HG03103 (cell line): ENCODE results near the gene MBD5.

ENCODE experiments used
- ATAC-seq: cut with Tn5 transposase; IDR thresholded peaks from one replicate; pipeline ENCODE4 v1.9.1; 2021; ENCODE audit warnings: low read depth; ENCODE audit not compliant: unreplicated experiment

MBD5 gene

GRCh38 chr2:148292431-148292830 lies 271.5 kb downstream of the MBD5 start:
- ATAC-seq: no peak

DNA sequence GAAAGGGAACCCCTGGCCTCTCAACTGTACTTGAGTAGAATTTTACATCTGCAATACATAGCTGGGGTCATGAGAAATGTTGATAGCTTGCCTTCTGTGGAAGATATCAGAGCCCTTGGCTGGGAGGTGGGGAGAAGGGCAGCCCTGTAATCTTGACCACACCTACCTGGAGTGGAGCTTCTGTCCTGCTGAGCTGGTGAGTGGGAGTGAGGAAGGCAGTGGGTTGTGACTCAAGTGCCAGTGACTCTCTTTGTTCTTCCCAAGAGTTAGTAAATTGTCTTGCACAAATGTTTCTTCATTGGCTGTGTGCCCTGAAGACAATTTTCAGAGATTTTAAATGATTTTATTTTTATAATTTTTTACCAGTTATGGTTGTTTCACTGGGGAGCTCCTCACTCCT lies 277.3 kb downstream of the MBD5 start:
- no peak for ATAC-seq

DNA sequence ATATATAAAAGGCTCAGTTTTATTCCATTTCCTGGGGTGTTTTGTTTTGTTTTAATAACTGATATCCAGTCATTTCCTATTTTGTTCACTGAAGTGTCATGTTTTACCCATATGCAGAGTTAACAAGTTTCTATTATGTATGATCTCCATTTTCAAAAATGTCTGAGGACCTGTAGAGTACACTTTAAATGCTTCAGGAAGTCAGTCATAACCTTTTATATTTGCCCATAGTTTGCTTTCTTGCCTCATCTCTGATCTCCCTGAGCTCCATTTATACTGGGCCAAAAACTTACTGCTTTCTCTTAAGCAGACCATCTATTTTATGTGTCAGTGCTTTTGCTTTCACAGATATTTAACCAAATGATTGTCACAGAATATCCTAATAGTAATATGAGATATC lies 278.7 kb downstream of the MBD5 start:
- ATAC-seq: no peak

DNA sequence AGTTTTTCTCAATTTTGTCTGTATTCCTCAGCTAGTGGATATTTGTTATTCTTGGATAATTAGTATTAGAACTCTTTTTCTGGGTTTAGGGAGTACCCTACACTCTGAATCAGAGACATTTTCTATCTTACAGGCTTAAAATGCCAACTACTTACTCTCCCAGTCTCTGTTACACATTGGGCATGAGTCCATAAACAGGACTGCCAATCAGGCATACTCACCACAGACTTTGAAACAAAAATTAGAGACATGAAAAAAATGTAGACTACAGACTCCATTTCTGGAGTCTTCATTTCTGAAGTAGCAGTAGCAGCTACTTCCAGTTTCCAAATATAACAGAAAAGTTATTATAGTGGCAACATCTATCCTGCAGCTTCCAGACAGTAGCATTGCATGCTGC lies 279.7 kb downstream of the MBD5 start:
- no peak for ATAC-seq

DNA sequence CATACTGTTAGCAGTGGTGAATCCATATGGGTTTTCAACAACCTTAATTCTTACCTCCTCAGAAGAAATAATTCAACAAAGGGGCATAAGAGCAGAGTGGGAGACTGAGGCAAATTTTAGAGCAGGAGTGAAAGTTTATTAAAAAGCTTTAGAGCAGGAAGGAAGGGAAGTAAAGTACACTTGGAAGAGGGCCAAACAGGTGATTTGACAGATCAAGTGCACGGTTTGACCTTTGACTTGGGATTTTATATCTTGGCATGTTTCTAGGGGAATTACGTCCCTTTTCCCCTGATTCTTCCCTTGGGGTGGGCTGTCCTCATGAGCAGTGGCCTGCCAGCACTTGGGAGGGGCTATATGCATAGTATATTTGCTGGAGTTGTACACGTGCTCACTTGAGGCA lies 280.5 kb downstream of the MBD5 start:
- no peak for ATAC-seq

DNA sequence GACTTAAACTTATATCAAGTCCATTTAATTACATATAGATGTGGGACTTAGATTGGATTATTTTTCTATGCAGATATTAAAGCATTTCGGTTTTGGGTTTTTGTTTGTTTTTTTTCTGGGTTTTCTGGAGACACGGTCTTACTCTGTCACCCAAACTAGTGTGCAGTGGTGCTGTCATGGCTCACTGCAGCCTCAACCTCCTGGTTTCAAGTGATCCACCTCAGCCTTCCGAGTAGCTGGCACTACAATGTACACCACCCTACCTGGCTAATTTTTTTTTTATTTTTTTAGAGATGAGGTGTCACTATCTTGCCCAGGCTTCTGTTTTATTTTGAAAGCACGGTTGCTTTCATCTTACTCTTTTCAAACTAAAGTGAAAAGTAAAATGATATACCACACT lies 281.6 kb downstream of the MBD5 start:
- ATAC-seq: no peak

DNA sequence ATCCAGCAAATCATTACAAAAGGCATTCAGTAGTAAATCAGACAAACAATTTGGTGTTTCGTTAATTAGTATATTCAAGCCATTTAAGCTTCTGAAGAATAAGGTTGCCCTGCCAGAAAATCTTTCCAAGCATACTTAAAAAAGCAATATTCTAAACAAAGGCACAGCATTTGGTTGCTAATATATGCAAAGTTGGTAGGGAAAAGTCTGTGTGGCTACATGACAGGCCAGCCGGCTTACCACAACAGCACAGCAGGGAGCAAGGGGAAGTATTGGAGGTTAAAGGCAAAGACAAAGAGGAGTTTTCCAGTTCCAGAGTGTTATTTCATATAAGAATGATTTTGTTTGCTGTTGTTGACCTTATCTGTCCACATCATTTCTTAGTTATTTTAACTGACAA lies 282.3 kb downstream of the MBD5 start:
- ATAC-seq: no peak

DNA sequence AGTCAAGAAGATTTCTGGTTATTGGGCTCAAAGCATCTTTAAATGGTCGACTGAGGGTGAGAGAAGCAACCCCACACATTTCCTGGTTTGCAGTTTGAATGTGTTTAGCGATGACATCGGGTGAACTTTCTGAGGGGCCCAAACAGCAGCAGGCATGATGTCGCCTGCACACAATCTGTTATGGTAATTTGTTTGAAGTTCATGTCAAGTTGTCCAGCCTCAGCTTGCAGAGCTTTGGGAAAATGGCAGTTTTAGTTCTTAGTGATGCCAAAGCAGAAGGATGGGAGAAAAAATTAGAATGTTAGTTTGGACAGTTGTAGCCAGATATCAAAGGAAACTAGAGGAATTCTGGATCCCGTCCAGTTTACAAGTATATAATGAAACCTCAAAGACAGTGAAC lies 284.6 kb downstream of the MBD5 start:
- no peak for ATAC-seq

DNA sequence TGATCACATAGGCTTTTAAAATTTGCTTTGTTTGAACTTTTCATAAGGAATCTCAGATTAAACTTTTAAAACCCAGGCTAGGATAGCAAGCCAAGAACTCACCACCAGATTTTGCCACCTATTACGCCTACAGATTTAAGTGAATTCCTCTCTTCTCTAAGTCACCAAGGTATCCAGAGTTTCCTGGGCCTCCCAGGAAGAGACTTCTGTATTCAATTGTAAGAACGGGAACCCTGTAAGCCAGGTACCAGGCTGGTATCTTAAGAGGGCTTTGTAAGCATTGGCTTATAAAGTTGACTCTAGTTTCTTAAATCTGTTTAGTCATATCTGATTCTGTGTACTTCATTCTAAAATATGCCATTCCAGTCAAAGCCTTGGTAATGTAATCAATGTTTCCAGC lies 285.1 kb downstream of the MBD5 start:
- no peak for ATAC-seq

DNA sequence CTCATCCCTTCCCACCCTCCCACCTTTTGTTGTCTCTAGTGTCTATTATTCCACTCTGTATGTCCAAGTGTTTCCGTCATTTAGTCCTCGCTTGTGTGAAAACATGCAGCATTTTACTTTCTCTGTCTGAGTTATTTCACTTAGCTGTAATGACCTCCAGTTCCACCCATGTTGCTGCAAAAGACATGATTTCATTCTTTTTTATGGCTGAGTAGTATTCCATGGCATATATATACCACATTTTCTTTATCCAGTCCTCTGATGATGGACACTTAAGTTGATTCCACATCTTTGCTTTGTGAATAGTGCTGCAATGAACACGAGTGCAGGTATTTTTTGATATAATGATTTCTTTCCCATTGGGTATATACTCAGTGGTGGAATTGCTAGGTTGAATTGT lies 296.7 kb downstream of the MBD5 start:
- no peak for ATAC-seq

GRCh38 chr2:148338541-148338940 lies 317.6 kb downstream of the MBD5 start:
- ATAC-seq: no peak

- no peak for ATAC-seq
Observed at GRCh38 chr2:148342086-148342485, 321.2 kb downstream of the MBD5 start.

DNA sequence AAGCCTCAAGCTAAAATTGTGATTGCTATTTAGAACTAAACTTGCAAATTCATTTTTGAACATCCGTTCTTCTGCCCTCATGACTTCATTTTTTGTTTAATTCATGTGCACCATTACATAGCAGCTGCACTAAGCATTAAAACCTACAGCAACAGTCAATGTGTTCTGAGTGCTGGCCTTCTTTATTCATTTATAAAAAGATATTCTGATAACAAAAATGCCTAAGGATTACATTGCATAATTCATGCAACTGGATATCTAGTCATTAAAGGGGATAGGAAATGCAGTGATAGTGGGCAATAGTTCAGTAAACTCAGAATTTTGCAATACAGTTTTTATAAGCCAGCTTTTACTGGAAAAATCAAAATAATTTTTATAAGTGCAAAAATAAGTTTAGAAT lies 329.3 kb downstream of the MBD5 start:
- ATAC-seq: no peak

DNA sequence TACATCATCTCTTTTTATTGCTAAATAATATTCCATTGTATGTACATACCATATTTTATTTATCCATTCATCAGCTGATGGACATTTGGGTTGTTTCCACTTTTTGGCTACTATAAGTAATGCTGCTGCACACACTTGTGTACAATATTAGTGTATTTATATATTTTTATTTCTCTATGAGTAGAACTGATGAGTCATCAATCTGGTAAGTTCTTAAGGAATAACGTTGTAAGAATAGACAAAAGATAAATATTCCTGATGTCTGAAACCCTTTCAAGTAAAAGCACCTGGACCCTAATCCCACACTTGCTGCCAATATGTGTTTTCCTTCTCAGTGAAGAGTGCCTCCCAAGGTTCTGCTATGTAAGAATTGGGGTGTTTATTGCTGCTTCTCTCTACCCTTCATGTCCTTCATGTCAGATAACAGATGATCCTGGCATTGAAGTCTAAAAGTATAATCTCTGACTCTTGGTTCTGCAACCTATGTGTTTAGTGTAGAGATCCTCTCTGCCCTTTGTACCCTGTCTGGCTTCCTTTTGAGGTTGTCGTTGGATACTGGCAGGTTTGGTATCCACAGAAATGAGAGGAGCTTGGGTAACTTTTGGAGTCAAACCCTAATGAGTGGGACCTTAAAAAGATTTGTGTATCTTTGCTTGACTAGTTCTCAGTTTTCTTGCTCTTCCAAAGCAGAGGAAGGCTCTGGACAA lies 330.7 kb downstream of the MBD5 start:
- no peak for ATAC-seq

DNA sequence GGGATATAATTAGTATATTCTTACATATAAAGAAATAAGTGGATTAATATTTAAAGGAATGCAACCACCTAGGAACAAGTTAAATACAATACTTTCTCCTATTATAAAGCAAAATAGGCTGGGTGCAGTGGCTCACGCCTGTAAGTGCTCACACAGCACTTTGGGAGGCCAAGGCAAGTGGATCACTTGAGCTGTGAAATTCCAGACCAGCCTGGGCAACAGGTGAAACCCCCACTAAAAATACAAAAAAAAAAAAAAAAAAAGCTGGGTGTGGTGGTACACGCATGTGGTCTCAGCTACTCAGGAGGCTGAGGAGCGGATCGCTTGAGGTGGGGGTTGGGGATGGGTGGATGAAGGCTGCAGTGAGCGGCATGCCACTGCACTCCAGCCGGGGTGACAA lies 337.5 kb downstream of the MBD5 start:
- ATAC-seq: no peak

DNA sequence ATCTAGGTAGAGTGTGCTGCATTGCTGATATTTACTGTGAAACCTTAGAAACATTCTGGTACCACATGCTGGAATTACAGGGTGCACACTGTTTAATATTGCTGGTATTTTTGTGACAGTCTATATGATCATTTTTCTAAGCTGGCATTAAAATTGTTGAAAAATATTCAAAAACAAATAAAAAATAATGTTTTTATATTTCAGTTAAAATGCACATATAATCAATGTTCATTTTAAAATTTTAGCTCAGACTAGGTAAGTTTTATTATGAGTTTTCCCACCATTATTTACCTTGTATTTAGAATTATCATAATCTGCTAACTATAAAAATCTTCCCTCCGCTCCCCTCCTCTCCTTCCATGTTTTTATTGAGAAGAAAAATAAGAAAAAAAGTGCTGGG lies 339.8 kb downstream of the MBD5 start:
- ATAC-seq: no peak

DNA sequence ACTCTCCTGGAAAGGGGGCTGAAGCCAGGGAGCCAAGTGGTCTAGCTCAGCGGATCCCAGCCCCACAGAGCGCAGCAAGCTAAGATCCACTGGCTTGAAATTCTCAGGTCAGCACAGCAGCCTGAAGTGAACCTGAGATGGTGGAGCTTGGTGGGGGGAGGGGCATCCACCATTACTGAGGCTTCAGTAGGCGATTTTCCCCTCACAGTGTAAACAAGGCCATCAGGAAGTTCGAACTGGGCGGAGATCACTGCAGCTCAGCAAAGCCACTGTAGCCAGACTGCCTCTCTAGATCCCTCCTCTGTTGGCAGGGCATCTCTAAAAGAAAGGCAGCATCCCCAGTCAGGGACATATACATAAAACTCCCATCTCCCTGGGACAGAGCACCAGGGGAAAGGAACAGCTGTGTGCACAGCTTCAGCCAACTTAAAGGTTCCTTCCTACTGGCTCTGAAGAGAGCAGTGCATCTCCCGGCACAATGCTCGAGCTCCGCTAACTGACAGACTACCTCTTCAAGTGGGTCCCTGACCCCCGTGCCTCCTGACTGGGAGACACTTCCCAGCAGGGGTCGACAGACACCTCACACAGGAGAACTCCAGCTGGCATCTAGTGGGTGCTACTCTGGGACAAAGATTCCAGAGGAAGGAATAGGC lies 341.4 kb downstream of the MBD5 start:
- no peak for ATAC-seq

DNA sequence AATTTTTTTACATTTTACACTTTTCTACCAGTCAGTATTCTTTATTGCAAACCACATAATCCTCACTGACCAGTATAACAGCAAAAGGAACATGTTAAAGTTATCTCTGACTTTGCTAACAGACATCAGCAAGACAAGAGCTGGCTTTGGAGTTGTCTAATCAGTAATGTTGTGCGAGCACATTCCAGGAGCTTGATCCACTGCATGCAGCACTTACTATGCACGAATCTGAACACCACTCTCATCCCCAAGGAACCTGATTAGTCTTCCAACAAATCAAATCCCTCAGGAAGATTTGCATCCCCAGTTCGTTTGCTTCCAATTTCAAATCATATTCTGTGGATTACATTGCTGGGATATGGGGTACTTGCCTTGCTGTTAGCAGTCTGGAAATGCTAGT lies 354.3 kb downstream of the MBD5 start:
- no peak for ATAC-seq

DNA sequence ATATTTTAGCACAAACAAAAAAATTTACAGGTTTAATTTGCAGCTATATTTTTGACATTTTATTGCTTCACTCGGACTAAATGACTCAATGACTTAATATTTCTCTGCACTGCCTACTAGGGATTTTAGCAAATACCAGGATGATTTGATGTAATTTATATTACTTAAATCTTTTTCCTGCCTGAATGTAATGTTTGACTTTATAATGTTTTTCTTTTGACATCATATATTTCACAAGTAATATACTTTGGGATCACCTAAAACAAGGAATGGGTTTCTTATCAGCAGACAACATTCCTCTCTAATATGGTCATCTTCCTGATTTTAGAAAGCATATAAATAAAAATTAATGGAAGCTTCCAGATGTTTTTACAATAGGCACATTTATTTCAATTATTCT lies 370.4 kb downstream of the MBD5 start:
- no peak for ATAC-seq

GRCh38 chr2:148402786-148403185 lies 381.9 kb downstream of the MBD5 start:
- ATAC-seq: no peak

DNA sequence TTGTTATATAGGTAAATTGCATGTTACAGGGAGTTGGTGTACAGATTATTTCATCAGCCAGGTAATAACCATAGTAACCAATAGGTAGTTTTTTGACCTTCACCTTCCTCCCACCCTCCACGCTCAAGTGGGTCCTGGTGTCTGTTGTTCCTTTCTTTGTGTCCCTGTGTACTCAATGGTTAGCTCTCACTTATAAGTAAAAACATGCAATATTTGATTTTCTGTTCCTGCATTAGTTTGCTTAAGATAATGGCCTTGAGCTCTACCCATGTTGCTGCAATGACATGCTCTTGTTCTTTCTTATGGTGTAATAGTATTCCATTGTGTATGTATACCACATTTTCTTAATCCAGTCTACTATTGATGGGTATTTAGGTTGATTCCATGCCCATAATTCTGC lies 390.0 kb downstream of the MBD5 start:
- no peak for ATAC-seq

- no peak for ATAC-seq
Observed at GRCh38 chr2:148416248-148416647, 395.4 kb downstream of the MBD5 start.

- no peak for ATAC-seq
Observed at GRCh38 chr2:148430101-148430500, 409.2 kb downstream of the MBD5 start.
